ENCODE data around the gene RARB.

The RARB gene

GRCh38 chr3:25527336-25527735 lies 99.3 kb downstream of the RARB start:
- TF ChIP-seq CTCF (IDR thresholded peaks at IDR 0.05; ENCODE audit: low read length, missing control alignments): no peak
- DNase-seq (ENCODE audit: low read depth): no peak
- no peak overlapping the region for H3K4me3 ChIP-seq (replicated peaks; ENCODE audit: low read depth, low read length)

- DNase-seq (ENCODE audit: low read depth): no peak
- no peak overlapping the region for H3K4me3 ChIP-seq (replicated peaks; ENCODE audit: low read depth, low read length)
- no peak for TF ChIP-seq CTCF (IDR thresholded peaks at IDR 0.05; ENCODE audit: low read length, missing control alignments)
Observed at GRCh38 chr3:25527801-25528200, 99.7 kb downstream of the RARB start.

- no peak overlapping the region for H3K4me3 ChIP-seq (replicated peaks; ENCODE audit: low read depth, low read length)
- no peak for TF ChIP-seq CTCF (IDR thresholded peaks at IDR 0.05; ENCODE audit: low read length, missing control alignments)
- no peak for DNase-seq (ENCODE audit: low read depth)
Observed at GRCh38 chr3:25531971-25532370, 103.9 kb downstream of the RARB start.

GRCh38 chr3:25532431-25533162 lies 104.5 kb downstream of the RARB start:
- H3K4me3 ChIP-seq (replicated peaks; ENCODE audit: low read depth, low read length): no peak overlapping the region
- TF ChIP-seq CTCF (IDR thresholded peaks at IDR 0.05; ENCODE audit: low read length, missing control alignments): peak; percentile 65
- peak; percentile 14 for DNase-seq (ENCODE audit: low read depth)

GRCh38 chr3:25533399-25533798 lies 105.3 kb downstream of the RARB start:
- no peak overlapping the region for H3K4me3 ChIP-seq (replicated peaks; ENCODE audit: low read depth, low read length)
- TF ChIP-seq CTCF (IDR thresholded peaks at IDR 0.05; ENCODE audit: low read length, missing control alignments): no peak
- no peak for DNase-seq (ENCODE audit: low read depth)

GRCh38 chr3:25534007-25534406 lies 105.9 kb downstream of the RARB start:
- TF ChIP-seq CTCF (IDR thresholded peaks at IDR 0.05; ENCODE audit: low read length, missing control alignments): no peak
- H3K4me3 ChIP-seq (replicated peaks; ENCODE audit: low read depth, low read length): no peak overlapping the region
- no peak for DNase-seq (ENCODE audit: low read depth)
